ENCODE measurements around the gene ATG4C.

The ATG4C gene

GRCh38 chr1:62774006-62774405 lies 9.9 kb upstream of the ATG4C start:
- CTCF ChIA-PET = interaction anchor here (0.7 to 1.0 kb wide), 2 partner anchors 68 to 375 kb away, joined by 3 read pairs; no protein-coding TSS in a partner anchor
- no peak overlapping the region for H3K27ac ChIP-seq (ENCODE audit: extremely low read depth, low read depth, low read length)

DNA sequence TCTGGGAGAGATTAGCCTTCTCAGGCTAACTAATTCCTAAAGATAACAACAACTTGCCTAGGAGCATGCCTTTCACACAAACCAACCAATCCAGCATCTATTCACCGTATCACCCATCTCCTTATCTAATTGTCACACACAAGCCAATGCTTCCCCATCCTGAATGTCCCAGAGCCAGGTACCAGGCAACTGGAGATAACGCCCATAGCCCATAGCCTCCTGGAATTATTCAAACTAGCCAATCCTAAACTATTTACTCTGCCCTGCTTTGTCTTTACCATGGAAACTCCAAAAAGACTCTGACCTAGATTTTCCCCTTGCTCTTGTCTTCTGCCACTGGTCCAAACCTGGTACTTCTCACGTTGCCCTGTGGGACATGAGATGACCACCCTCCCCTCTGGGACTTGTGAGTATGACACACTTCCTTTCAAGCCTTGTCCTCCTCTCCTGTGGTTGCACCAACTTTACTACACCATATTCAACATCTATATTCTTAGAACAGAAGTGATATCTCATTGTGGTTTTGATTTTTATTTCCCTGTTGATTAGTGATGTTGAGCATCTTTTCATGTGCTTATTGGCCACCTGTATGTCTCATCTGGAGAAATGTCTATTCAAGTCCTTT lies 8.8 kb upstream of the ATG4C start:
- Histone ChIP-seq H3K27ac (ENCODE audit: extremely low read depth, low read depth, low read length) (no peak overlapping the region), H3K9me3 (ENCODE audit: control insufficient read depth, insufficient read depth, low read depth, low read length) (no peaks in the 10 kb centered on the region), H3K4me1 (ENCODE audit: control insufficient read depth, insufficient read depth, low read length) (no peaks in the 10 kb centered on the region), H3K36me3 (ENCODE audit: control insufficient read depth in 2 of 2, insufficient read depth in 1 of 2, low read length in 2 of 2) (no peaks in the 10 kb centered on the region), H3K4me3 (ENCODE audit: low read depth, low read length) (no peak overlapping the region)
- TF ChIP-seq RBAK (tag by site-specific recombination; IDR thresholded peaks at IDR 0.05) = no peak
- no peak for TF ChIP-seq ZNF843 (tag by site-specific recombination; IDR thresholded peaks at IDR 0.05)
- no peak for TF ChIP-seq ZBTB8A (tag by site-specific recombination; IDR thresholded peaks at IDR 0.05)
- TF ChIP-seq, protein P1, sequence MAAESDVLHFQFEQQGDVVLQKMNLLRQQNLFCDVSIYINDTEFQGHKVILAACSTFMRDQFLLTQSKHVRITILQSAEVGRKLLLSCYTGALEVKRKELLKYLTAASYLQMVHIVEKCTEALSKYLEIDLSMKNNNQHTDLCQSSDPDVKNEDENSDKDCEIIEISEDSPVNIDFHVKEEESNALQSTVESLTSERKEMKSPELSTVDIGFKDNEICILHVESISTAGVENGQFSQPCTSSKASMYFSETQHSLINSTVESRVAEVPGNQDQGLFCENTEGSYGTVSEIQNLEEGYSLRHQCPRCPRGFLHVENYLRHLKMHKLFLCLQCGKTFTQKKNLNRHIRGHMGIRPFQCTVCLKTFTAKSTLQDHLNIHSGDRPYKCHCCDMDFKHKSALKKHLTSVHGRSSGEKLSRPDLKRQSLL (tag by site-specific recombination; IDR thresholded peaks at IDR 0.05) = no peak
- no peak for TF ChIP-seq SETDB1 (IDR thresholded peaks at IDR 0.05; ENCODE audit: insufficient read length, low read length)
- no peak for TF ChIP-seq ZNF239 (tag by site-specific recombination; IDR thresholded peaks at IDR 0.05)
- TF ChIP-seq ZNF416 (tag by site-specific recombination; IDR thresholded peaks at IDR 0.05) = no peak
- ChIA-PET CTCF (interaction anchor here (0.6 kb wide), 1 partner anchor 313 kb away, joined by 3 read pairs; no protein-coding TSS in a partner anchor), POLR2A (no interaction called here)

More at GRCh38 chr1:62774006-62774405, 9.9 kb upstream of the ATG4C start:
- Histone ChIP-seq H3K36me3 (ENCODE audit: control insufficient read depth in 2 of 2, insufficient read depth in 1 of 2, low read length in 2 of 2) (no peaks in the 10 kb centered on the region), H3K4me3 (ENCODE audit: low read depth, low read length) (no peak overlapping the region), H3K4me1 (ENCODE audit: control insufficient read depth, insufficient read depth, low read length) (no peaks in the 10 kb centered on the region), H3K9me3 (ENCODE audit: control insufficient read depth, insufficient read depth, low read depth, low read length) (no peaks in the 10 kb centered on the region)
- POLR2A ChIA-PET = no interaction called here
- TF ChIP-seq ZNF658 (tag by site-specific recombination; IDR thresholded peaks at IDR 0.05) = no peak
- TF ChIP-seq, protein P2, sequence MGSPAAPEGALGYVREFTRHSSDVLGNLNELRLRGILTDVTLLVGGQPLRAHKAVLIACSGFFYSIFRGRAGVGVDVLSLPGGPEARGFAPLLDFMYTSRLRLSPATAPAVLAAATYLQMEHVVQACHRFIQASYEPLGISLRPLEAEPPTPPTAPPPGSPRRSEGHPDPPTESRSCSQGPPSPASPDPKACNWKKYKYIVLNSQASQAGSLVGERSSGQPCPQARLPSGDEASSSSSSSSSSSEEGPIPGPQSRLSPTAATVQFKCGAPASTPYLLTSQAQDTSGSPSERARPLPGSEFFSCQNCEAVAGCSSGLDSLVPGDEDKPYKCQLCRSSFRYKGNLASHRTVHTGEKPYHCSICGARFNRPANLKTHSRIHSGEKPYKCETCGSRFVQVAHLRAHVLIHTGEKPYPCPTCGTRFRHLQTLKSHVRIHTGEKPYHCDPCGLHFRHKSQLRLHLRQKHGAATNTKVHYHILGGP (tag by site-specific recombination; IDR thresholded peaks at IDR 0.05) = no peak
- no peak for TF ChIP-seq INSM2 (tag by site-specific recombination; IDR thresholded peaks at IDR 0.05)
- TF ChIP-seq, protein P3, sequence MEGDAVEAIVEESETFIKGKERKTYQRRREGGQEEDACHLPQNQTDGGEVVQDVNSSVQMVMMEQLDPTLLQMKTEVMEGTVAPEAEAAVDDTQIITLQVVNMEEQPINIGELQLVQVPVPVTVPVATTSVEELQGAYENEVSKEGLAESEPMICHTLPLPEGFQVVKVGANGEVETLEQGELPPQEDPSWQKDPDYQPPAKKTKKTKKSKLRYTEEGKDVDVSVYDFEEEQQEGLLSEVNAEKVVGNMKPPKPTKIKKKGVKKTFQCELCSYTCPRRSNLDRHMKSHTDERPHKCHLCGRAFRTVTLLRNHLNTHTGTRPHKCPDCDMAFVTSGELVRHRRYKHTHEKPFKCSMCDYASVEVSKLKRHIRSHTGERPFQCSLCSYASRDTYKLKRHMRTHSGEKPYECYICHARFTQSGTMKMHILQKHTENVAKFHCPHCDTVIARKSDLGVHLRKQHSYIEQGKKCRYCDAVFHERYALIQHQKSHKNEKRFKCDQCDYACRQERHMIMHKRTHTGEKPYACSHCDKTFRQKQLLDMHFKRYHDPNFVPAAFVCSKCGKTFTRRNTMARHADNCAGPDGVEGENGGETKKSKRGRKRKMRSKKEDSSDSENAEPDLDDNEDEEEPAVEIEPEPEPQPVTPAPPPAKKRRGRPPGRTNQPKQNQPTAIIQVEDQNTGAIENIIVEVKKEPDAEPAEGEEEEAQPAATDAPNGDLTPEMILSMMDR (tag by site-specific recombination; IDR thresholded peaks at IDR 0.05) = no peak
- TF ChIP-seq, protein P4, sequence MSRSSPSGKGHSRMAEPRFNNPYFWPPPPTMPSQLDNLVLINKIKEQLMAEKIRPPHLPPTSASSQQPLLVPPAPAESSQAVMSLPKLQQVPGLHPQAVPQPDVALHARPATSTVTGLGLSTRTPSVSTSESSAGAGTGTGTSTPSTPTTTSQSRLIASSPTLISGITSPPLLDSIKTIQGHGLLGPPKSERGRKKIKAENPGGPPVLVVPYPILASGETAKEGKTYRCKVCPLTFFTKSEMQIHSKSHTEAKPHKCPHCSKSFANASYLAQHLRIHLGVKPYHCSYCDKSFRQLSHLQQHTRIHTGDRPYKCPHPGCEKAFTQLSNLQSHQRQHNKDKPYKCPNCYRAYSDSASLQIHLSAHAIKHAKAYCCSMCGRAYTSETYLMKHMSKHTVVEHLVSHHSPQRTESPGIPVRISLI (tag by site-specific recombination; IDR thresholded peaks at IDR 0.05) = no peak
- TF ChIP-seq, protein P5, sequence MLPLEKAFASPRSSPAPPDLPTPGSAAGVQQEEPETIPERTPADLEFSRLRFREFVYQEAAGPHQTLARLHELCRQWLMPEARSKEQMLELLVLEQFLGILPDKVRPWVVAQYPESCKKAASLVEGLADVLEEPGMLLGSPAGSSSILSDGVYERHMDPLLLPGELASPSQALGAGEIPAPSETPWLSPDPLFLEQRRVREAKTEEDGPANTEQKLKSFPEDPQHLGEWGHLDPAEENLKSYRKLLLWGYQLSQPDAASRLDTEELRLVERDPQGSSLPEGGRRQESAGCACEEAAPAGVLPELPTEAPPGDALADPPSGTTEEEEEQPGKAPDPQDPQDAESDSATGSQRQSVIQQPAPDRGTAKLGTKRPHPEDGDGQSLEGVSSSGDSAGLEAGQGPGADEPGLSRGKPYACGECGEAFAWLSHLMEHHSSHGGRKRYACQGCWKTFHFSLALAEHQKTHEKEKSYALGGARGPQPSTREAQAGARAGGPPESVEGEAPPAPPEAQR (tag by site-specific recombination; IDR thresholded peaks at IDR 0.05) = no peak
- no peak for TF ChIP-seq ZNF610 (tag by site-specific recombination; IDR thresholded peaks at IDR 0.05; ENCODE audit: borderline replicate concordance)
- TF ChIP-seq SP2 (tag by site-specific recombination; IDR thresholded peaks at IDR 0.05) = no peak
- TF ChIP-seq KLF7 (tag by site-specific recombination; IDR thresholded peaks at IDR 0.05; ENCODE audit: borderline replicate concordance) = no peak
- no peak for TF ChIP-seq ZSCAN23 (tag by site-specific recombination; IDR thresholded peaks at IDR 0.05)
- TF ChIP-seq ZBTB8A (tag by site-specific recombination; IDR thresholded peaks at IDR 0.05) = no peak
- no peak for TF ChIP-seq ZNF629 (tag by site-specific recombination; IDR thresholded peaks at IDR 0.05)
- TF ChIP-seq ZNF169 (tag by site-specific recombination; IDR thresholded peaks at IDR 0.05) = no peak
- no peak for TF ChIP-seq KLF9 (tag by site-specific recombination; IDR thresholded peaks at IDR 0.05; ENCODE audit: low read depth)
- TF ChIP-seq GLIS2 (tag by site-specific recombination; IDR thresholded peaks at IDR 0.05) = no peak
- TF ChIP-seq ZNF837 (tag by site-specific recombination; IDR thresholded peaks at IDR 0.05) = no peak
- TF ChIP-seq ZNF184 (tag by site-specific recombination; IDR thresholded peaks at IDR 0.05) = no peak
- TF ChIP-seq SETDB1 (IDR thresholded peaks at IDR 0.05; ENCODE audit: insufficient read length, low read length) = no peak
